Measurements from ENCODE around the gene RITA1. TPM values are rescaled to one million over a fixed set of nuclear protein-coding genes. Genes with fewer than 3 reads are reported as not detected.

RITA1 gene
- total and polyA plus RNA-seq, 9 donors: 6.8 to 19.4 (median 15.4) TPM

DNA sequence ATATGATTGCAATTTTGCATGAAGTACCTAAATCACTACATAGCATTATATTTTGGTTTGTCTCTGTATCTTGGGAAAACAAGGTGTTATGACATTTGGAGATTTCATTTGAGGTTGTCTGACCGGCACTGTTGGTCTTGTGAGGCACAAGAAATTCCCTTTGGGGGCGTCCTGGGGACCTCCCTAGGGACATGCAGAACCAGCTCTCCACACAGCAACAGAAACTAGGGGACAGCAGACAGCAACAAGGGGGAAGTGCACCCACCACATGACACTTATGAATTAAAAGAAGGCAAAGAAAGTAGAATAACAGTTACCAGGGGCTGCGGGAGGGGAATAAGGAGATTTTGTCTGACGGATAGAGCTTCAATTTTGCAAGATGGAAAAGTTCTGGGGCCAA, 14.6 kb upstream of the RITA1 start:
- H3K27ac ChIP-seq: no peak overlapping the region
- 90 to 93% (median 91%) methylated on average over 4 of the region's 4 CpGs for WGBS, 3 donors
- H3K4me3 ChIP-seq: no peak overlapping the region
- no peaks in the 10 kb centered on the region for H3K36me3 ChIP-seq
- H3K9me3 ChIP-seq: no peaks in the 10 kb centered on the region
- no peak for DNase-seq
- peaks cover 4% of the 10 kb centered on the region for H3K4me1 ChIP-seq (ENCODE audit: insufficient read depth)
- TF ChIP-seq, protein P1, sequence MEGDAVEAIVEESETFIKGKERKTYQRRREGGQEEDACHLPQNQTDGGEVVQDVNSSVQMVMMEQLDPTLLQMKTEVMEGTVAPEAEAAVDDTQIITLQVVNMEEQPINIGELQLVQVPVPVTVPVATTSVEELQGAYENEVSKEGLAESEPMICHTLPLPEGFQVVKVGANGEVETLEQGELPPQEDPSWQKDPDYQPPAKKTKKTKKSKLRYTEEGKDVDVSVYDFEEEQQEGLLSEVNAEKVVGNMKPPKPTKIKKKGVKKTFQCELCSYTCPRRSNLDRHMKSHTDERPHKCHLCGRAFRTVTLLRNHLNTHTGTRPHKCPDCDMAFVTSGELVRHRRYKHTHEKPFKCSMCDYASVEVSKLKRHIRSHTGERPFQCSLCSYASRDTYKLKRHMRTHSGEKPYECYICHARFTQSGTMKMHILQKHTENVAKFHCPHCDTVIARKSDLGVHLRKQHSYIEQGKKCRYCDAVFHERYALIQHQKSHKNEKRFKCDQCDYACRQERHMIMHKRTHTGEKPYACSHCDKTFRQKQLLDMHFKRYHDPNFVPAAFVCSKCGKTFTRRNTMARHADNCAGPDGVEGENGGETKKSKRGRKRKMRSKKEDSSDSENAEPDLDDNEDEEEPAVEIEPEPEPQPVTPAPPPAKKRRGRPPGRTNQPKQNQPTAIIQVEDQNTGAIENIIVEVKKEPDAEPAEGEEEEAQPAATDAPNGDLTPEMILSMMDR (IDR thresholded peaks at IDR 0.05): no peak
- no peak for TF ChIP-seq POLR2A (IDR thresholded peaks at IDR 0.05)
- TF ChIP-seq EP300 (IDR thresholded peaks at IDR 0.05): no peak
- intact Hi-C loops (cut with DNase I): loop anchor here in 2 of 4 donors (5.0 to 10.0 kb wide), 2 partner anchors 119 to 264 kb away; no protein-coding TSS in a partner anchor
- no peaks in the 10 kb centered on the region for H3K27me3 ChIP-seq

DNA sequence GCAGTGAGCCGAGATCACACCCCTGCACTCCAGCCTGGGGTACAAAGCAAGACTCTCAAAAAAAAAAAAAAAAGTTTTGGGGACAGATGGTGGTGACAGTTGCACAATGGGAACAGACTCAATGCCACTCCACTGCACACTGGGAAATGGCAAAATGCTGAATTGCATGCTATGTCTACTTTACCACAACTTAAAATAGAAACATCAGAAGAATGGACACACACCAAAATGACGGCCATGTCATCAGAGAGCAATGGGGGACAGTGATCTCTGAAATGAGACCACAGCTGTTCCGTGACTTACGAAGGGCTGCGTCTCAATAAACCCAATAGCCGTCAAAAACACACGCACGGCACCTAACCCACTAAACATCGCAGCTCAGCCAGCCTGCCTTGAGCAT, 14.0 kb upstream of the RITA1 start:
- no peak for DNase-seq
- Histone ChIP-seq H3K27ac (no peak overlapping the region), H3K4me3 (no peak overlapping the region), H3K4me1 (ENCODE audit: insufficient read depth) (peaks cover 4% of the 10 kb centered on the region), H3K9me3 (no peaks in the 10 kb centered on the region), H3K27me3 (no peaks in the 10 kb centered on the region), H3K36me3 (no peaks in the 10 kb centered on the region)
- intact Hi-C loops (cut with DNase I): loop anchor here in 2 of 4 donors (5.0 to 10.0 kb wide), 2 partner anchors 119 to 263 kb away; no protein-coding TSS in a partner anchor
- 93 to 97% (median 96%) methylated on average over 9 of the region's 9 CpGs for WGBS, 3 donors
- TF ChIP-seq POLR2A (IDR thresholded peaks at IDR 0.05) (no peak), EP300 (IDR thresholded peaks at IDR 0.05) (no peak)
- TF ChIP-seq, protein P1 (IDR thresholded peaks at IDR 0.05): no peak

- intact Hi-C loops (cut with DNase I): loop anchor here in 2 of 4 donors (5.0 to 10.0 kb wide), 2 partner anchors 120 to 263 kb away; no protein-coding TSS in a partner anchor
- Histone ChIP-seq H3K36me3 (no peaks in the 10 kb centered on the region), H3K4me3 (no peak overlapping the region), H3K9me3 (peaks cover 0 to 2% of the 10 kb centered on the region in 2 donors), H3K27ac (no peak overlapping the region), H3K4me1 (ENCODE audit: insufficient read depth) (peaks cover 4% of the 10 kb centered on the region), H3K27me3 (no peaks in the 10 kb centered on the region)
- no peak for DNase-seq
- WGBS, 3 donors: 90 to 96% (median 92%) methylated on average over 20 of the region's 20 CpGs
- TF ChIP-seq, protein P1 (IDR thresholded peaks at IDR 0.05): no peak
- no peak for TF ChIP-seq POLR2A (IDR thresholded peaks at IDR 0.05)
Measured at GRCh38 chr12:113172185-113172584, 13.3 kb upstream of the RITA1 start.

GRCh38 chr12:113173081-113173698, 12.3 kb upstream of the RITA1 start:
- H3K4me3 ChIP-seq: no peak overlapping the region
- WGBS, 3 donors: 63 to 85% (median 70%) methylated on average over 7 of the region's 7 CpGs
- no peak overlapping the region for H3K27ac ChIP-seq
- H3K36me3 ChIP-seq: no peaks in the 10 kb centered on the region
- peaks cover 4% of the 10 kb centered on the region for H3K4me1 ChIP-seq (ENCODE audit: insufficient read depth)
- H3K9me3 ChIP-seq: peaks cover 0 to 9% of the 10 kb centered on the region in 2 donors
- H3K27me3 ChIP-seq: no peaks in the 10 kb centered on the region
- TF ChIP-seq, protein P1 (IDR thresholded peaks at IDR 0.05): no peak
- TF ChIP-seq POLR2A (IDR thresholded peaks at IDR 0.05) (no peak), EP300 (IDR thresholded peaks at IDR 0.05) (no peak)
- intact Hi-C loops (cut with DNase I): loop anchor here in 2 of 4 donors (5.0 to 10.0 kb wide), 2 partner anchors 121 to 262 kb away; no protein-coding TSS in a partner anchor
- no peak for DNase-seq

Measured in ovary (tissue), 9 donors.